HEK293T (cell line): ENCODE measurements around the gene UMAD1.

Experiments used
- CTCF ChIA-PET: fragments of 350-600 bp; formaldehyde crosslinking; extraction: SDS; loops from one replicate; lab custom pipeline; 2021; ENCODE audit warnings: antibody characterized with exemption, inconsistent platforms; lab: Yijun Ruan, JAX
- POLR2A ChIA-PET: fragments of 350-600 bp; formaldehyde crosslinking; extraction: SDS; loops from one replicate; lab custom pipeline; 2020; ENCODE audit warnings: antibody characterized with exemption, inconsistent platforms; lab: Yijun Ruan, JAX
- DNase-seq: peaks from one replicate; pipeline ENCODE4 v3.0.0; 2012; ENCODE audit warnings: mixed read lengths; ENCODE audit errors: extremely low spot score
- ARNT ChIP-seq: fragments of 450-650 bp; IDR thresholded peaks from 2 replicates; pipeline ENCODE4 v1.6.1; 2017; ENCODE audit warnings: mild to moderate bottlenecking
- BHLHE40 ChIP-seq: fragments of 450-650 bp; IDR thresholded peaks from 2 replicates; pipeline ENCODE4 v1.6.1; 2016; ENCODE audit warnings: mild to moderate bottlenecking, moderate library complexity, borderline replicate concordance
- CTBP1 ChIP-seq: fragments of 450-650 bp; IDR thresholded peaks from 2 replicates; pipeline ENCODE4 v1.6.1; 2016; ENCODE audit warnings: borderline replicate concordance
- ELF4 ChIP-seq: fragments of 450-650 bp; IDR thresholded peaks from 2 replicates; pipeline ENCODE4 v1.6.1; 2017; ENCODE audit warnings: antibody characterized with exemption
- FOXA1 ChIP-seq: fragments of 450-650 bp; IDR thresholded peaks from 2 replicates; pipeline ENCODE4 v1.6.1; 2016; ENCODE audit warnings: mild to moderate bottlenecking
- FOXK2 ChIP-seq: fragments of 450-650 bp; IDR thresholded peaks from 2 replicates; pipeline ENCODE4 v1.6.1; 2016; ENCODE audit warnings: mild to moderate bottlenecking
- FOXM1 ChIP-seq: fragments of 450-650 bp; IDR thresholded peaks from 2 replicates; pipeline ENCODE4 v1.6.1; 2017; ENCODE audit warnings: mild to moderate bottlenecking, borderline replicate concordance
- HDGF ChIP-seq: fragments of 450-650 bp; IDR thresholded peaks from 2 replicates; pipeline ENCODE4 v1.6.1; 2017; ENCODE audit warnings: antibody characterized with exemption, borderline replicate concordance
- L3MBTL2 ChIP-seq: fragments of 450-650 bp; conservative IDR thresholded peaks from 2 replicates; pipeline ENCODE4 v1.6.1; 2016; ENCODE audit warnings: mild to moderate bottlenecking
- LEF1 ChIP-seq: fragments of 450-650 bp; IDR thresholded peaks from 2 replicates; pipeline ENCODE4 v1.6.1; 2017; ENCODE audit warnings: mild to moderate bottlenecking, borderline replicate concordance
- NFRKB ChIP-seq: fragments of 450-650 bp; IDR thresholded peaks from 2 replicates; pipeline ENCODE4 v1.6.1; 2016; ENCODE audit warnings: mild to moderate bottlenecking, moderate library complexity
- PKNOX1 ChIP-seq: fragments of 450-650 bp; IDR thresholded peaks from 2 replicates; pipeline ENCODE4 v1.6.1; 2016
- SP1 ChIP-seq: fragments of 450-650 bp; IDR thresholded peaks from 2 replicates; pipeline ENCODE4 v1.6.1; 2017
- SUZ12 ChIP-seq: fragments of 450-650 bp; IDR thresholded peaks from 2 replicates; pipeline ENCODE4 v1.6.1; 2016; ENCODE audit warnings: mild to moderate bottlenecking
- TARDBP ChIP-seq: fragments of 450-650 bp; IDR thresholded peaks from 2 replicates; pipeline ENCODE4 v1.6.1; 2016
- ZNF384 ChIP-seq: fragments of 450-650 bp; IDR thresholded peaks from 2 replicates; pipeline ENCODE4 v1.6.1; 2016

The UMAD1 gene

DNA sequence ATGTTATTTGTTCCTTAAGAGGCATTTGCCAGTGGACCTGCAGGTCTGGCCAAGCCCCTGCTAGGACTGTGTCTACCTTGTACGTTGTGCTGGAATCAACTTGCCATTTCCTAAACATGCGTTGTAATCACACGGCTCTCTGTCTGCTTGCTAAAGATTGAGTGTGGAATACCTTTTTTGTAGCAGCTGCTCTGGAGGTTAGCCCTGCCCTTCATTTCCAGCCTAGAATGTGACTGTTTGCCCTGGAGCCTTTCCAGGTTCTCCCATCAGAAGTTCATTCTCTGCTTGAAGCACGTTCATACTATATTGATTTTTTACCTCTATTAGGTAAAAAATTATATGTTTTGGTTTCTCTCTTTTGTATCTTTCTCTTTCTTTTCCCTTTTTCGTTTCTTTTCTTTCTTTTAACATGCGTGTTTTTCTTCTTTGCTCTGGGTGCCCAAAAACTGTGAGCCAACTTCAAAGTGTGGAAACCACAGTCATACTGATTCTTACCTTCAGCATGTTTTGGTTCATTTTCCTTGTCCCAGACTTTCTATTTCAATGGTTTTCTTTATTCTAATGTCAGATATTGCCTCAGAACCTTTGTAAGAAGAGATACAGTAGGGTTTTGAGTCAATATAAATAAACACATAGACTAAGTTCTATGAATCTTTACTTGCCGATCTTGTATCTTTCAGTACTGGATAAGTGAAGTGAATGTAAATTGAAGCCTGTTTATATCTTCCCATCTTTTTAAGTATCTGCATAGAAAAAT lies 189.7 kb downstream of the UMAD1 start:
- CTCF ChIA-PET, result no interaction called here
- TF ChIP-seq HDGF, result no peak
- no peak for TF ChIP-seq BHLHE40
- TF ChIP-seq NFRKB, result no peak
- TF ChIP-seq ZNF384, result no peak
- TF ChIP-seq ELF4, result no peak
- no peak for TF ChIP-seq ARNT
- TF ChIP-seq TARDBP, result no peak
- TF ChIP-seq FOXA1, result no peak
- TF ChIP-seq CTBP1, result no peak
- TF ChIP-seq FOXK2, result no peak
- TF ChIP-seq PKNOX1, result no peak
- TF ChIP-seq L3MBTL2, result no peak
- TF ChIP-seq LEF1, result no peak
- no peak for TF ChIP-seq SUZ12
- TF ChIP-seq FOXM1, result no peak
- TF ChIP-seq SP1, result no peak
- DNase-seq, result no peak
- POLR2A ChIA-PET, result no interaction called here

- TF ChIP-seq ELF4 (no peak), SP1 (no peak), FOXK2 (no peak), SUZ12 (no peak), BHLHE40 (no peak), PKNOX1 (no peak), CTBP1 (no peak)
- POLR2A ChIA-PET, result no interaction called here
- CTCF ChIA-PET, result no interaction called here
- no peak for DNase-seq
These were observed 192.0 kb downstream of the UMAD1 start for GRCh38 chr7:7832518-7832917.

DNA sequence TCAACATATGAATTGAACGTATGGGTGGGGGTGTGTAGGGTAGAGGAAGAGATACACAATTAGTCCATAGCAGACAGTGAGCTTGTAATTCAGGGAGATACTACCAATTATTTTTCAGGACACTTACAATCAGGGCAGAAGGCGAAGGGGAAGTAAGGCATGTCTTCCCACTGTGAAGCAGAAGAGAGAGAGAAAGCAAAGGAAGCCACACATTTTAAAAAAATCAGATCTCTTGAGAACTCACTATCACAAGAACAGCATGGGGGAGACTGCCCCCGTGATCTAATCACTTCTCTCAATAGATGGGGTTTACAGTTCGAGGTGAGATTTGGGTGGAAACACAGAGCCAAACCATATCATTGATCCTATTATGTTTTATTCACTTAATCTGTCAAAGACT lies 194.2 kb downstream of the UMAD1 start:
- no peak for DNase-seq
- TF ChIP-seq FOXM1 (no peak), HDGF (no peak), L3MBTL2 (no peak), ARNT (no peak), ZNF384 (no peak), SP1 (no peak), CTBP1 (no peak), SUZ12 (no peak)
- POLR2A ChIA-PET, result no interaction called here
- CTCF ChIA-PET, result no interaction called here

DNA sequence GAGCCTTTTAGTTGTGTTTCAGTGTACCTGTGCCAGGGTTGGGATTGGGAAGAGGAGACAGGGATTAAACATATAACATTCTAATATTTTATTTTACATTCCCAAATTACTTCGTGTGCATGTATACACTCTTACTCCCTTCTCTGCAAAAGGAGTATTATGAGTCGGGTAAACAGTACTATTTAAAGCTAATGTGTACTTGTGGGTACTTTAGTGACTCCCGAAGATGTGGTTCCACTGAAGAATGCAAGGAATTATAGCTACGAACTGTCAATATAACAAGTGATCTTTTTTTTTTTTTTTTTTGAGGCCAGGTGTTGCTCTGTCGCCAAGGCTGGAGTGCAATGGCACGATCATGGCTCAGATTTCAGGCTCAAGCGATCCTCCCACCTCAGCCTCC lies 200.5 kb downstream of the UMAD1 start:
- TF ChIP-seq L3MBTL2, result no peak
- TF ChIP-seq FOXA1, result no peak
- no peak for TF ChIP-seq LEF1
- TF ChIP-seq SUZ12, result no peak
- no peak for TF ChIP-seq ARNT
- TF ChIP-seq ELF4, result no peak
- no peak for TF ChIP-seq FOXM1
- no peak for TF ChIP-seq FOXK2
- no peak for TF ChIP-seq HDGF
- TF ChIP-seq SP1, result no peak
- TF ChIP-seq TARDBP, result no peak
- ChIA-PET POLR2A (no interaction called here), CTCF (no interaction called here)
- no peak for DNase-seq

GRCh38 chr7:7843240-7843639 lies 202.7 kb downstream of the UMAD1 start:
- POLR2A ChIA-PET, result no interaction called here
- TF ChIP-seq ZNF384 (no peak), HDGF (no peak), ARNT (no peak), L3MBTL2 (no peak), TARDBP (no peak), SUZ12 (no peak), FOXK2 (no peak), CTBP1 (no peak), PKNOX1 (no peak), ELF4 (no peak), LEF1 (no peak), FOXM1 (no peak)
- DNase-seq, result no peak
- CTCF ChIA-PET, result no interaction called here

- POLR2A ChIA-PET, result no interaction called here
- CTCF ChIA-PET, result no interaction called here
- DNase-seq, result no peak
- no peak for TF ChIP-seq ZNF384
- no peak for TF ChIP-seq FOXA1
- no peak for TF ChIP-seq SUZ12
- TF ChIP-seq L3MBTL2, result no peak
- TF ChIP-seq ELF4, result no peak
- TF ChIP-seq LEF1, result no peak
- no peak for TF ChIP-seq HDGF
- no peak for TF ChIP-seq FOXM1
- TF ChIP-seq PKNOX1, result no peak
- TF ChIP-seq CTBP1, result no peak
- TF ChIP-seq SP1, result no peak
- TF ChIP-seq TARDBP, result no peak
- TF ChIP-seq ARNT, result no peak
- TF ChIP-seq BHLHE40, result no peak
These were observed 203.4 kb downstream of the UMAD1 start for GRCh38 chr7:7843972-7844371.
